Small intestine (tissue), 7 donors: ENCODE measurements around the gene MPRIP. TPM values are rescaled to one million over a fixed set of nuclear protein-coding genes. Genes with fewer than 3 reads are reported as not detected.
A peak's percentile ranks its signal among the peaks of the same experiment; 100 is the strongest.

Experiments used
- DNase-seq, 2 donors: peaks; one replicate each; pipeline versions ENCODE4 v3.0.0 to v3.0.0-alpha.2; 2013
- FAIRE-seq: peaks from 2 replicates; lab custom pipeline; 2012; peaks lifted over from hg19 to GRCh38; lab: Jason Lieb, UNC
- H3K27ac ChIP-seq, 3 donors: one replicate each; pipeline ENCODE4 v1.5.1; 2013; ENCODE audit warnings: low read length in 2 of 3, mild to moderate bottlenecking in 2 of 3, control low read depth in 1 of 3, inconsistent platforms in 1 of 3, low read depth in 1 of 3, moderate library complexity in 1 of 3
- H3K27me3 ChIP-seq, 3 donors: one replicate each; pipeline ENCODE4 v1.6.1; 2013; ENCODE audit warnings: low read length in 3 of 3, inconsistent platforms in 1 of 3; ENCODE audit not compliant: control insufficient read depth in 3 of 3, insufficient read depth in 3 of 3
- H3K36me3 ChIP-seq, 3 donors: one replicate each; pipeline ENCODE4 v1.6.1; 2013; ENCODE audit warnings: low read length in 3 of 3, inconsistent platforms in 1 of 3, low read depth in 1 of 3, mild to moderate bottlenecking in 1 of 3, moderate library complexity in 1 of 3; ENCODE audit not compliant: control insufficient read depth in 3 of 3, insufficient read depth in 2 of 3
- H3K4me1 ChIP-seq, 3 donors: one replicate each; pipeline ENCODE4 v1.6.1; 2013; ENCODE audit warnings: low read length in 2 of 3, inconsistent platforms in 1 of 3, low read depth in 1 of 3, mild to moderate bottlenecking in 1 of 3, moderate library complexity in 1 of 3; ENCODE audit not compliant: control insufficient read depth in 3 of 3, insufficient read depth in 2 of 3
- H3K4me3 ChIP-seq, 3 donors: one replicate each; pipeline ENCODE4 v1.5.1; 2013; ENCODE audit warnings: low read length in 3 of 3, control low read depth in 1 of 3, inconsistent platforms in 1 of 3, low read depth in 1 of 3, mild to moderate bottlenecking in 1 of 3, moderate library complexity in 1 of 3
- H3K9me3 ChIP-seq, 2 donors: one replicate each; pipeline ENCODE4 v1.6.1; 2013; ENCODE audit warnings: low read depth in 1 of 2, low read length in 1 of 2; ENCODE audit not compliant: control insufficient read depth in 2 of 2, insufficient read depth in 1 of 2
- WGBS, 3 donors: extraction: QIAGEN DNeasy Blood & Tissue Kit; methylation state at CpG; one replicate each; pipeline ENCODE4 v1.1.7; 2013; 5-methylcytosine and 5-hydroxymethylcytosine counted together
- polyA plus RNA-seq, 4 donors: library from polyadenylated mRNA; stranded (reverse) in 3 of 4; unstranded in 1 of 4; fragments of 200-250 nt in 3 of 4; fragments of 120-200 nt in 1 of 4; gene quantifications; one replicate each; pipeline versions ENCODE4 v1.2.1 to v1.2.3, GENCODE V29; 2013
- donor health status: healthy with polysubstance abuse.
- donor health status: control.
- donor health status: control.
- donor health status: Bipolar disorder and iron deficiency.
- donor health status: healthy.

Gene MPRIP
- polyA plus RNA-seq, 4 donors: 98.9 to 233 (median 190) TPM

DNA sequence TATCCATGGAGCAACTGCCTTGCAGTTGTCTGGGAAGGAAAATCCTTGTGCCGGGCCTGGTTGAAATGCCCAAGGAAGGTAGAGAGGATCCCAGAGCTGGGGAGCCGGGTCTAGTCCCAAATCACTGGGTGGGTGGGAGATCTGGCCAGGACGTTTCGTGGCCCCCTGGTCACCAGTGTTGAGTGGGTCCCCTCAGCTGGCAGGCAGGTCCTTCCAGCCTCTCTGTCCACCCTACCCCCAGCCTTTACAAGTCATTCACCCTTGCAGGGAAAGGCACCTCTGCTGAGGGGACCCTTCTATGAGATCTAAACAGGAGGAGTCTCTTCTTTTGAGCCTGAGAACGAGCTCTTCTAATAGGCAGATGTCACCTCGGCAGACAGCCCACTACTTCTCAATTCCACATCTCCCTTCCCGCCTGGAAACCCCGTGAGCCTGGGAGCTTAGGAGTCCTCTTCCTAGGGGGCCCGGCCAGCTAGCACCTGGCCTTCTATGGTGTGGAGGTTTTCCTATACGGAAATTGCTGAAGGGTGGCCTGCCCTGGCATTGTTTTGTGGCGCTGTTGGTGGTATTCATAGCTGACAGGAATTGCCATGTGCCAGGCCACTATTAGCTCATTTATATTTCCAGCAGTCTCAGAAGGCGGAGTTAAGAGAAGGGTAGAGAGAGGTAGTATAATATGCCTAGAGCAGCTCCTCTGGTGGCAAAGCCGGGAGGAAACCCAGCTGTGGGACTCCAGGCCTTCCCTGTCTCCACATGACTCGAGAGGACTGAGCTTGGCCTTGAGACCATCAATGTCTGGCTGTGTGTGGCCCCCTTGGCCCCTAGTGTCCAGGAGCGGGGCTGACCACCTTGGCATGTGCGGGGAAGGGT, 13.3 kb downstream of the MPRIP start:
- WGBS, 3 donors: 70 to 88% (median 87%) methylated on average over 15 to 16 of the region's 16 CpGs
- no peaks in the 10 kb centered on the region for H3K27me3 ChIP-seq
- DNase-seq (no peak), FAIRE-seq (no peak)
- peaks cover 20 to 39% (median 34%) of the 10 kb centered on the region in 3 donors for H3K4me1 ChIP-seq
- no peaks in the 10 kb centered on the region for H3K9me3 ChIP-seq
- H3K4me3 ChIP-seq: no peak overlapping the region
- peaks cover 0 to 83% (median 1%) of the 10 kb centered on the region in 3 donors for H3K36me3 ChIP-seq
- peak overlapping the region in 1 of 3 donors; percentile 60 for H3K27ac ChIP-seq

GRCh38 chr17:17056156-17056539, 13.9 kb downstream of the MPRIP start:
- Histone ChIP-seq H3K4me1 (peaks cover 15 to 33% (median 31%) of the 10 kb centered on the region in 3 donors), H3K9me3 (no peaks in the 10 kb centered on the region), H3K4me3 (no peak overlapping the region), H3K27me3 (no peaks in the 10 kb centered on the region), H3K27ac (peak overlapping the region in 1 of 3 donors; percentile 60), H3K36me3 (peaks cover 0 to 83% (median 1%) of the 10 kb centered on the region in 3 donors)
- FAIRE-seq: no peak
- no peak for DNase-seq
- WGBS, 3 donors: 58 to 85% (median 76%) methylated on average over 8 of the region's 8 CpGs

DNA sequence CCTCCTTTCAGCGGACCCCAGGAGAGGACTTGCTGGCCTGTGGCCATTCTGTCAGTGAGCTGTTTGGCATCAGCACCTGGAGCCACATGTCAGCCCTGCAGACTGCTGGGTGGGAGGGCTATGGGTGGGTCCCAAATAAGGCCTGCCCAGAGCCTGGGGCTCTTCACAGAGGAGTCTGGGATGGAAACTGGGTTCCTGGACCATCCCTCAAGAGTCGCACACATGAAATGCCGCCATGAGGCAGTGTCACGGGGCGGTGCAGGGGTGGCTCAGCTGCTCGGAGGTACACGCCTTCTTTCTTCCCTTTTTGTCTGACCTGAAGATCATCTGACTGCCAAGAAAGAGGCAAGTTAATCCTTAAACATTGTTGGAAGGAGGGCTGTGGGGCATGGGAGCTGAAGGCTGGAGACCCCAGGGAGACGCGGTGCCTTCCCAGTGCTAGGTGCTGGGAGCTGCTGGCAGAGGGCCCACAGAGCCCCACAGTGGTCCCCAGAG, 14.8 kb downstream of the MPRIP start:
- 85 to 93% (median 92%) methylated on average over 9 of the region's 9 CpGs for WGBS, 3 donors

DNA sequence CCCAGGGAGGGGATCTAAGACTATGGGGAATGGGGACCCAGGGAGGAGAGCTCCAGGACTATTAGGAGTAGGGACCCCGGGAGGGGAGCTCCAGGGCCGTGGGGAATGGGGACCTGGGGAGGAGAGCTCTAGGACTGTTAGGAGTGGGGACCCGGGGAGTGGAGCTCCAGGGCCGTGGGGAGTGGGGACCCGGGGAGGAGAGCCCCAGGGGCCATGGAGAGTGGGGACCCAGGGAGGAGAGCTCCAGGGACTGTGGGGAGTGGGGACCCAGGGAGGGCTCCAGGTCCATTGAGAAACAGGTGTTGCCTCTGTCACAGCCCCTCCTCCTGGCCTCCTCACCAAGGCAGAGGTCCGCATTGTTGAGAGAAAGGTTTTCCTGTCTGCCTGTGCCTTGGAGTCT, 16.0 kb downstream of the MPRIP start:
- H3K4me3 ChIP-seq: no peak overlapping the region
- DNase-seq (no peak), FAIRE-seq (no peak)
- no peak overlapping the region for H3K27ac ChIP-seq
- H3K9me3 ChIP-seq: no peaks in the 10 kb centered on the region
- H3K36me3 ChIP-seq: peaks cover 0 to 83% (median 1%) of the 10 kb centered on the region in 3 donors
- WGBS, 3 donors: 88 to 91% (median 88%) methylated on average over 6 of the region's 6 CpGs
- no peaks in the 10 kb centered on the region for H3K27me3 ChIP-seq
- H3K4me1 ChIP-seq: peaks cover 4 to 15% (median 11%) of the 10 kb centered on the region in 3 donors

More for the DNA sequence above, 14.8 kb downstream of the MPRIP start:
- H3K27me3 ChIP-seq: no peaks in the 10 kb centered on the region
- no peak overlapping the region for H3K27ac ChIP-seq
- FAIRE-seq (no peak), DNase-seq (no peak)
- H3K9me3 ChIP-seq: no peaks in the 10 kb centered on the region
- no peak overlapping the region for H3K4me3 ChIP-seq
- H3K4me1 ChIP-seq: peaks cover 8 to 23% (median 22%) of the 10 kb centered on the region in 3 donors
- H3K36me3 ChIP-seq: peaks cover 0 to 82% (median 1%) of the 10 kb centered on the region in 3 donors

DNA sequence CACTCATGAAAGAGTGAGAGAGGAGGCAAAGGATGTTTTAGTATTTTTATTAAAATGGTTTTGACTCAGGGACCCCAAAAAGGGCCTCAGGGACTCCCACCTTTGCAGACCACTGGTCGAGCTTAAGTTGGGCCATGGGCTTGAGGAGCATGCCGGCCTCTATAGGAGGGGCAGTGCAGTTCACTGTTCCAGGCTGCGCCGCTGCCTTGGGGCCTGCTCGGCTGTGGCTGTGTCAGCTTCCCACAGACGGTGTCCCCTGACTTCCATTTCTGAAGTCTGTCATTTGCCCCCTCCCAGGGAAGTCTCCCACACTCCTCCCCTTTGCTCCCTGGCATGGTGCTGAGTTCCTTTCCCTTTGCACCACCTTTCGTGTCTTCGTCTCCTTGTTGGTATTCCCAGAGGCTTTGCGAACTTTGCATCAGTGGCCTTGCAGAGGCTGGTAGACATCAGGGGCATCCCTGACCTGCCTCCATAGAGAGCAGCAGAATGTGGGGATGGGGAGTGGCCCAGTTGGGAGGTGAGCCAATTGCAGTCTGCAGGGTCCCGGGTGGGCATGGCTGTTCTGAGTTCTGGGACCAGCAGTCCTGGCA, 17.1 kb downstream of the MPRIP start:
- DNase-seq (no peak), FAIRE-seq (no peak)
- Histone ChIP-seq H3K27ac (no peak overlapping the region), H3K4me3 (no peak overlapping the region), H3K36me3 (peaks cover 0 to 88% (median 1%) of the 10 kb centered on the region in 3 donors), H3K4me1 (peaks cover 9 to 18% (median 15%) of the 10 kb centered on the region in 3 donors), H3K9me3 (no peaks in the 10 kb centered on the region), H3K27me3 (no peaks in the 10 kb centered on the region)
- WGBS, 3 donors: 84 to 90% (median 87%) methylated on average over 10 of the region's 10 CpGs

DNA sequence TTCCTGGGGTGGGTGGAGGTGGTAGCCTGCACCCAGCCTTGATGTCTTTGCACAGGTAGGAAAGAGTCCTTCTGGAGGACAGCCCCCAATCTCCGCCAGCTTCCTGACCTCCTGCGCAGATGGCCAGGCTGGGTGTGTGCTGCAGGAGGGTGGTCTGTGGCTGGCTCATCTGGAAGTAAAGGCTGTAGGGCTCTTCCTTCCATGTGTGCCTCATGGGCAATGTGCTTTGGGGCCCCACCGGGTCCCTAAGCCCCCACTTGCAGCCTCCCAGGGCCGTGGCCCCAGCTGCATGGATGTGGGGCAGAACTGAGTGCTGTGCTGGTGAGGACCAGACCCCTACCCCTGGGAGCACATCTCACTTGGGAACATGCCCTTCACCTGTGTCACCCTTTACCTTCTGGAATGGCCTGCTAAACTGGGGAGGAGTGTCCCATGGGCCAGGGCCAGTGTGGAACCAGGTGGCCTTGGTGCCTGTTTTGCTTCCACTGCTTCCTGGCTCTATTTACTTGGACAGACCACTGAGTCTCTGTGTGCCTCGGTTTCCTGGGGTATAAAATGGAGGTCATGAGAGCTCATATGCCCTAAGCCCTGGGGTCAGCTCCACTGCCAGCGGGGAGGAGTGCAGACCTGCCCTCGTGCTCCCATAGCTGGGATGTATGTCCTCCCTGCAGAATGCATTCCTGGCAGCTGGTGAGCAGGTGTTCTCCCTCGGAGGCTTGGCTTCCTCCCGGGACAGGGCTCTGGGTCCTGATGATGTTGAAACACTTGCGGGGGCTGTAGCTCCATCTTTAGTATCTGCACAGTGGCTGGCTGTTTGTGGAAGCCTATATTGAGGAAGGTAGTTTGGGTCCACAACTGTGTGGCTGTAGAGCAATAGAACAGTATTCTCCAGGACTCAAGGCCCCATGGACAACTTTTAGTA, 18.0 kb downstream of the MPRIP start:
- no peak for FAIRE-seq
- Histone ChIP-seq H3K9me3 (no peaks in the 10 kb centered on the region), H3K27me3 (no peaks in the 10 kb centered on the region)

DNA sequence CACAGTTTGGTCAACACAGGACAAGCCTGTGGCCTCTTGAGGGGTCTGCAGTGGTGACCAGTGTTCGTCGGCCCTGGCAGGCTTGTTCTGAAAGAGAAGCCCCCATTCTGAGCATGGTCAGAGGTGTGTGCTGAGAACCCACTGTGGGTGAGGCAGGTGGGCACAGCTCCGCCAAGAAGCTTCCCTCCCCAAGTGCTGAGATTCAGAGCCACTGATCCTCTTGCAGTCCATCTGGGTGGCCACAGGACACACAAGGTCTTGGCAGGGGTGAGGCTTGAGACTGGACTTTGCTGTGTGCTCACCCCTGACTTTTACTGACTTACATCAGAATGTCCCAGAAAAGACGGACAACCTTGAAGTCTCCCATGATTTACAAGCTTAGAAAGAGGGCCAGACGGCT, 18.7 kb downstream of the MPRIP start:
- FAIRE-seq (no peak), DNase-seq (no peak)
- 78 to 88% (median 86%) methylated on average over 5 of the region's 5 CpGs for WGBS, 3 donors
- Histone ChIP-seq H3K9me3 (no peaks in the 10 kb centered on the region), H3K4me3 (no peak overlapping the region), H3K27ac (no peak overlapping the region), H3K36me3 (peaks cover 0 to 73% (median 1%) of the 10 kb centered on the region in 3 donors), H3K4me1 (peaks cover 8 to 12% (median 9%) of the 10 kb centered on the region in 3 donors), H3K27me3 (no peaks in the 10 kb centered on the region)

More for the DNA sequence above, 18.0 kb downstream of the MPRIP start:
- 69 to 79% (median 78%) methylated on average over 10 of the region's 10 CpGs for WGBS, 3 donors
- Histone ChIP-seq H3K4me3 (no peak overlapping the region), H3K4me1 (peaks cover 9 to 18% (median 14%) of the 10 kb centered on the region in 3 donors), H3K27ac (no peak overlapping the region), H3K36me3 (peaks cover 0 to 80% (median 1%) of the 10 kb centered on the region in 3 donors)
- DNase-seq: no peak
